Raji (cell line): ENCODE results near the gene KCTD16.

Source experiments
- POLR2A ChIP-seq: IDR thresholded peaks from 2 replicates; pipeline ENCODE4 v1.6.1; 2011; ENCODE audit warnings: low read depth, low read length, control low read depth; ENCODE audit not compliant: insufficient read depth

KCTD16 gene

DNA sequence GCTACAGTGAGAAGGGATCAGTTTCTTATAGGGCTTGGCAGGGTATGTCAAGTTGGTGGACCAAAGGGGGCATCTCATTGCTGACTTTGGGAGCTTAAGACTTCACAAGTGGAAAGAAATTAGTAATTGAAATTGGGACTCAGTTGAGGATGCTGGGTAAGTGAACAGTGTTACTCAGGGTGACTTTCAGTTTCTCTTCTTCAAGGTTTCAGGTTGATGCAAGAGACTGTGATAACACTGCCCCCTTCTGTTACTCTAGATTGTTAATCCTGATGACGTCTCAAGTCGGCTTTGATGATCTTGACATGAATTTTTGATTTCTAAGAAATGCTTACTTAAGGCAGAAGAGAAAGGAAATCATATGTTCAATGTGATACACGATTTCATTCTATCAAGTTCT is 21.3 kb downstream of the KCTD16 start:
- no peak for TF ChIP-seq POLR2A

DNA sequence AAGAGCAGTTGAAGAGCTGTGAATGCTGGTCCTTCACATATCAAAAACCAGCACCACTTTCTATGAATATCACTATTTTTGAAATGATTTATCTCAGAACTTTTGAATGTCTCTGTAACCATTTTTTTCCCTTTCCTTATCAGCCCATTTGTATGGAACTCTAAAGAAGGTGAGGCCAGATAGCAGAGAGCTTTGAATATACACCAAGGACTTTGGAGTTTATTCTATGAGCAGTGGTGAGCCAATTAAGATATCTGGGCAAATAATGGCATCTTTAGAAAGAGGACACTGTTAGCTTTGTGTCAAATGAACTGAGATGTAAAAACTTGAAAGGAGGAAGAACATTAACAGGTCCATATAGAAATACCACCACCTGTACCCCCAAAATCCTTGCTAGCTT is 22.0 kb downstream of the KCTD16 start:
- no peak for TF ChIP-seq POLR2A

DNA sequence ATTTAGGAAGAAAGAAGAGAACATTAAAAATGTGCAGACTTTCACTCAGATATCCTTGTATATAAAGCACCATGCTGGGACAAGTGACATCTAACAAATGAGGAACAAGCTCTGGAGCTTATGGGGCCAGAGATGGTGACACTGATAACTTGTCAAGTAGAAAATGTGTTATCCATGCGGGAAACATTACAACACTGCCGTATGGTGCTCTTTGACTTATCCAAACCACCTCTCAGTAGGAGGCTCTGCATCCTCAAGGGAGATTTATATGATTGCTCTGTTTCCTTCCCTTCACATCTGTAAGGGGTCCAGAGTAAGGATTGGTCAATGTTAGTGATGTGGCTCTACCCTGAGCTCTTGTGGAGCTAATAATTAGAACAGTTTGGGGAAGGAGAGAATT is 23.5 kb downstream of the KCTD16 start:
- TF ChIP-seq POLR2A, result no peak

DNA sequence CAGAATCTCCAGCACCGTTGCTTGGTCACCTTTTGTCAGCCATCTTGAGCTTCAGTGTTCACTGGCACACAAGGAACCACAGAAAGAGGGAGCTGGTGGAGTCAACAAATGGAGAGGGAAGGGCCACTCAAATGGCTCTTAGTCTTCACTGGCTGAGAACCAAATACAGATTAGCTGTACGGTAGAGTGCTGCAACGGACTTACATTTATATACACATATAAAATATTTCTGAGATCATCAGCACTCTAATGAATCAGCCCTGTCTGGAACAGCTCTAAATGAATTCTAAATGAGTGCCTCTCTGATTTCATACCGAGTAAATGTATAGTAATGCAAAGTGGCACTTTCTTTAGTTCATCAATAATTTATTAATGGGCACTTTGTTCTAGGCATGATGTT is 24.8 kb downstream of the KCTD16 start:
- TF ChIP-seq POLR2A, result no peak

DNA sequence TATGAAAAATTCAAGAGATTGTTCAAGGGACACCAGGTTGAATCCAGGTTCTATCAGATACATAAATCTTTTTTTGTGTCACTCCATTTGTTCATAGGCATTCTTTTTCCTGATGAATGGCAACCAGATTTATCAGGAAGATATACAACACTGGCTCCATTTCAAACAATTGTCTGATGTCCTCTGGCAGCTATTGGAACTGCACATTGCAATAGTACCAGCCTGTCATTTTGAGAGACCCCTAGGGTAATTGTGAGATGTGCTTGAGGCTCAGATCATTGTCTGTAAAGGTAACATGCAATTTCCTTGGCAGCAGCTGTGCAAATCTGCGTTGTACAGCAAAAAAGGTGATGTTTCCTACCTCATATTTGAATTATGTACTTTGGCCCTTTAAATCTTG is 25.9 kb downstream of the KCTD16 start:
- TF ChIP-seq POLR2A, result no peak

DNA sequence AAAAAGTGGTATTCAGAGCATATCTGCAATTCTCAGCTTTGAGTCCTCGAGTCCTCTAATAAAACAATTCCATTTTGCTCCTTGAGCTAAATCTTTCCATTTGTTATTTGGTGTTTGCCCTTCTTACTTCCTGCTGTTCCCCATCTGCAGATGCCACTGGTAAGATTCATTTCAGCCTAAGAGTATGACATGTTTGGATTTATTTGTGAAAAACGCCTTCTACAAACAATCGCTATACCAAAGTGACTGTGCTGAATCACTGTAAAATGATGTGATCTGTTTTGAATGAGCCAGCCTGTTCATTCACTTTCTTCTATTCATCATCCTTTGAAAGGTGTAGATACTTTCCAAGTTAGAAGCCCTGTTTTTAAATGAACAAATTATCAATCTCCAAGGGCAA is 27.7 kb downstream of the KCTD16 start:
- no peak for TF ChIP-seq POLR2A

DNA sequence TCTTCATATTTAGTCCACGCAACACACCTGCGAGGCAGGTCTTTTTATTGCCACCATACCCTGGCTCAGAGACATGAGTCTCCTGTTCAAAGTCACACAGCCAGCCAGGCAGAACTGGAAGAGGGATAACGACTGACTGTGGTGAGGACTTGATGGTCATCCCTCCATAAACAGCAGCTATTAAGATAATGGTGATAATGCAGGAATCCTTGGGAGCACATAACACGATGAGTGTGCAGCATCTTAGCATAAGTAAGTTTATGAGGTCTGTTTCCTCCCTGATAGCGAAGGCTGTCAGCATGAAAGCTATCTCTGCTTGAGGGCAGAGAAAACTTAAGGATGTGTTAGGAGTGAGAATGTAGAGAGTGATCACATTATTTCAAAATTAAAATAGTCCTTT is 30.9 kb downstream of the KCTD16 start:
- no peak for TF ChIP-seq POLR2A

DNA sequence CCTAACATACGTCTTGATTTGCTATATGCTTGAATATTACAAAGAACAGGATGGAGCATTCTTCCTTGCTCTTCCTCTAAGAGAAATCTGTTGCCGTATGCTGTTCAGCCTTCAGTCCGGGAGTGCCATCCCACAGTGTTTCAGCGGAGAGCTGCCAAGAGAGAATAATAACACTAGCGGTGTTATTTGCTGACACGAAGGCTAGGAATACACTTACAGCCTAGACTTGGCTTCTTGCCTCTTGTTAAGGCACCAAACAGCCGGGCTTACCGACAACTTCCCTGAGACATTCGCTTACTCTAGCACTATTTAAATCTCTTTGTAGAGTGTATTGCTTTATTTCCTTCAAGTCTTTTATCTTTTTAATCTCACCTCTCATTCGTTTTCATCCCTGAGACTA is 31.4 kb downstream of the KCTD16 start:
- no peak for TF ChIP-seq POLR2A

DNA sequence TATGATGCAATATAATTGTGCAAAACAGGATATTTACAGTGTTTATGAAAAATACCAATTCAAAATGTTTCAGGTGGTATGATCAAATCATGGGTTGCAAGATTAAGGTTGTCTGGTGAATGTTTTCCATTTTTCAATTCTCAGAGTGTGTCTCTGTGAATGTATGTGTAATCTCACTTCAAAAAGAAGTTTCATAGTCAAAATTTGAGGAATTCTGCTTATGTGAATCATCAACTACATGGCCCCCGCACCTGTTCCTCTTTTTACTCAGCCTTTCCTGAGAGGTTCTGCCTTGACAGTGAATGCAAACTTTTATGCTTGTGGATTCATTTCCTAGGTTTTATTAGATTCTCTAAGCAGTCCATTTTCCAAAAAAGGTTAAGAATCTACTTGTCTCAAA is 32.1 kb downstream of the KCTD16 start:
- no peak for TF ChIP-seq POLR2A

DNA sequence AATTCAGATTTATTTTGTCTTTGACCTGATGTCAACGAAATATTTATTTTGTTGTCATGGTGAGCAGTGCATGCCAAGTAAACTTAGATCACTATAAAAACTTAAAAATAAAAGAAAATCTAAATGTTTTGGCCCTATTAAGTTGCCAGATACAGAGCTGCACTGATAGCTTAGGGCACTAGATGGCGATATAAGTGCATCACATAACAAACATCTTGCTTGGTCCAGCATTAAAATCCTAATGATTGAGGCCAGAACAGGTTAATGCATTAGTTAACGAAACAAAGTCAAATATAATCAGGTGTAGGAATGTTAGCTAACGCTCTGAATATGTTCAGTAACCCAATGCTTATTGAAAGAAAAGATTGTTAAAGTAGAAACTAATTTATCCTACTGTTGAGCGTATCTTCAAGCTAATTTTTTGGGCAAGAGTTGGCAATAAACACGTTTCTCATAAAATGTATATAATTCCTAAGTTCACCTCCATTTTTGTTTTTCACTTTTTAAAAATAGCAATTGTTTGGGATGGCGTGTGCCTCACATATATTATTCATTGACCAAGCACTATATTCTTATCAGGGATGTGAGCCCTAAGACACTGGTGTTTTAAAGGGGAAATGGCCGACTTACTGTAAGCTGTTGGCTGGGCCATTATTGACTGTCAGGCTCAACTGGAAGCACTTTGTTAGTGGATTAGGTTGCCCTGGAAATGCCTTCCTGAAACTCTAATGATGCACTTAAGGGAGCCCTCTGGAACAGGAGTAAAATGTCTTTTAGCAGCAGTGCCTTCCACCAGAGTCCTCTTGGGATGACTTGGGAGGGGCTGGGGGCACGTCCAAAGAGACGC is 33.3 kb downstream of the KCTD16 start:
- no peak for TF ChIP-seq POLR2A

DNA sequence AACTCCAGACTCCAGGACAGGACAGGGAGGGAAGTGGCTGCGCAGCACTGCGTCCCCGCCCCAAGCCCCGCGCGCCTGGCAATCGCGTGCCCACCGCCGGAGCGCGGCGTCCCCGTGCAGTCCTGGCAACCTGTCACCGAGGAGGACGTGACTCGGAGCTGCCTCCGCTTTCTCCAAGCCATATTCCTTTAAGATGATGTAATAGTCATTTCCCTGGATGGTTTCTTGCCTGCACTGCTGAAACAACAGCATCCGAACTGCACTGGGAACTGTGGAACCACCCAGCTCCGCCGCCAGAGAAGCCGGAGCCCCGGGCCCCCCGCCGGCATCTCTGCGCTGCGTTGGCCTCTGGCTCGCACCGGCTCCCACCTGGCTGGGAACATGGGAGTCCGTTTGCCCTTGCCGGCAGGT is 34.5 kb downstream of the KCTD16 start:
- no peak for TF ChIP-seq POLR2A

DNA sequence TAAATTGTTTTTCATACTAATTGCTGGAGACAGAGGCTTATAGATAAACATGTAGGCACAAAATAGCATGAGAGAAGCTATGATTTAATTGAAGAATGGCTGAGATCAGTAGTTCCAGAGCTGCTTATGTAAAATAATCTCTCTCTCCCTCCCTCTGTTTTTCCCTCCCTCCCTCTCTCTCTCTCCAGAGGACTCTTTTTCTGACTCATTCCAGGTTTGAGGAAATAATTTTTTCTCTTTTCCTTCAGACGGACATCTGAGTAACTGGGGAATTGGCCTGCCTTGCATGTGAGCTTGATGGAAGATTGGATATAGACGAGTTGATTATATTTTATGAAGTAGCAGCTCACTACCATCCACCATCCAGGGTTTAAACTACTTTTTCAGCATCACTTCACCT is 35.5 kb downstream of the KCTD16 start:
- no peak for TF ChIP-seq POLR2A

DNA sequence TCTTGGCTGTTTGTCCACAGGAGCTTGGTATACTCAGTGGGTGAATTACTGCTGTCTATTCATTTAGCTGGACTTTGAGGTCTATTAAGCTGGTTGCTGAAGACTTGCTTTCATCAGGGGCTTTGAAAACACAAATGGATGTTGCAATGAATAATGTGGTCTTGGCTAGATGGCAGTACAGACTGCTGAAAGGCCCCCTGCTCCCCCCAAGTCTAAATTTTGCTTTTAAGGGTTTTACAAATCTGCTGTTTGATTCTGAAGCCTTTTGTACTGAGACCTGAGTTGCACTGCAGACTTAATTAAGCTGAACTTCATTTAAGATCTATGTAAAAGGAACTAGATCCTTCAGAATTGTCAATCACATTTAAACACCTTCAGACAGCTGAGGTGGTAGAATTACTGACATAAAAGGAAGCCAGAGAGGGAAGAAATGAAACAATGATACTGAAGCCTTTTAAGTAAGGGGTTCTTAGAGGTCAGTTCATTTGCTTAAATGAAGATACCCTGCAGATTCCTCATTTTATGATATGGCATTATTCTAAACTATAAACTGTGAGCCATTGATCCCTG is 37.3 kb downstream of the KCTD16 start:
- TF ChIP-seq POLR2A, result no peak

DNA sequence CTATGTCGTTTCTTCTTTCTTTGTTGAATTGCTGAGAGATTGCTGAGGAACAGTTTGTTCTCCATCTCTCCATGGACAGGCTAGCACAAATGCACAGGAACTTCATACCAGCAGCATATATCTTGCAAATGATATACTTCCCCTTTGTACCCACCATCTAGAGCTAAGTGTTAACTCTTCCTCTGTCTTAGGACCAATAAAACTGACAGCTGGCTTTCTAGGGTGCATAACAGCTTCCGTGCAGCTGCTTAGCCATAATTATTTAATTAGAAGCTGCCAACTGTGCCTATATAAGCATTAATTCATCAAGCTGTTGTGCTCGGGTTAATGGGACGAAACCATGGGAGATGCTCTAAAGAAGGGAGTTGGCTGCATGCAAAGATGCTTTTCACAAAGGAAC is 38.7 kb downstream of the KCTD16 start:
- TF ChIP-seq POLR2A, result no peak

DNA sequence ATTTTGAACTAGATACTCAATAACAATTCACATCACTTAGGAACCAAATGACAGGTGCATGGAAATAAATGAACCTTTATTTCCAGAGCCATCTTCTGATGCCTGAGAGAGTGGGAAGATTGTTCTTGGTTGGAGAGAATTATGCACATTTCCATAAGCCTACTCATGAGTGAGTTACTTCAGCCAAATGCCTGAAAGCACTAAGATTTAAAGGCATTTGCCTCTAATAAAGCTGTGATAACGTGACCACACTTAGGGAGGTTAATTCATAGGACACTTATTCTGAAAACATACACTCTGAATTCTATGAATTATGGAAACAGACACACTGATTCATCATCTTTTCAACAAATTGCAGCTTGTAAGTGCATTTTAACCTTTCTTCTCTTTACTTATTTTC is 40.0 kb downstream of the KCTD16 start:
- TF ChIP-seq POLR2A, result no peak

DNA sequence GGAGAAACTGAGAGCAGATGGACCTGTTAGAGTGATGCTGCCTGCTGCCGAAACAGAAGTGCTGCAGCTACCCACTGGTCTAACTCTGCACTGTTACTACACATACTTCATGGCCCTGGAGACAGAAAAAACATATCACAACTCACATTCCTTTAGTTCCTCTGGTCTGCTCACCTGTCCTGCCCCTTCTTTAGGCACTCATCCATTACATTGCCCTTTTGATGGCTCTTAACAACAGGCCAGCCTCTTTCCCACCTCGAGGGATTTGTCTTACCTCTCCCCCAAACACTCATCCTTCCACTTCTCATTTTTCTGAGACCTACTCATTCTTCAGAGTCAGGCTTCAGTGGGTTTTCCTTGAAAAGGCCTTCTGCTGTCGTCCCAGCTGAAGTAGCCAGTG is 49.2 kb downstream of the KCTD16 start:
- TF ChIP-seq POLR2A, result no peak

DNA sequence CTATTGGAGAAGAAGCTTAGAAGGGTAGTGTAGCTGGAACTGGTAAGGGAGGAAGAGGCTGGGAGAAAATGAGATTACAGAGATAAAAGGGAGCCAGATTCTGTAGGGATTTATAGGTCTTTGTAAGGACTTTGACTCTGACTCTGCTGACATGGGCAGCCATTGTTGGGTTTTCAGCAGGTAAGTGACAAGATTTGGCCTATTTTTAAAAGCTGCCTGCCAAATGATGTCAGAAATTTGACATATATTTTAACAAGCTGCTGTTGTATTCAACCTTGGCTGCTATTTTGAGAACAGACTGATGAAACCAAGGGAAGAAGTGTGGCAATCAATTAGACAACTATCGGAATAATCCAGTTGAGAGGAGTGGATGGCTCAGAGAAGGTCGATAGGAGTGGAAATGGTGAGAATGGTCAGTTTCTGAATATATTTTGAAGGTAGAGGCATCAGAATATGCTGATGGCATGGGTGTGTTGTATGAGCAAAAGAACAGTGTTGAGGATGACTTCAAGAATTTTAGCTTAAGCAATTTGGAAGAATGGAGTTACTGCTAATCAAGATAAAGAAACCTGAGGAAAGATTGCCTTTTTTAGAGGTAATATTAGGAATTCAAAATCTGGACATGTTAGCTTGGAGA is 56.8 kb downstream of the KCTD16 start:
- no peak for TF ChIP-seq POLR2A

DNA sequence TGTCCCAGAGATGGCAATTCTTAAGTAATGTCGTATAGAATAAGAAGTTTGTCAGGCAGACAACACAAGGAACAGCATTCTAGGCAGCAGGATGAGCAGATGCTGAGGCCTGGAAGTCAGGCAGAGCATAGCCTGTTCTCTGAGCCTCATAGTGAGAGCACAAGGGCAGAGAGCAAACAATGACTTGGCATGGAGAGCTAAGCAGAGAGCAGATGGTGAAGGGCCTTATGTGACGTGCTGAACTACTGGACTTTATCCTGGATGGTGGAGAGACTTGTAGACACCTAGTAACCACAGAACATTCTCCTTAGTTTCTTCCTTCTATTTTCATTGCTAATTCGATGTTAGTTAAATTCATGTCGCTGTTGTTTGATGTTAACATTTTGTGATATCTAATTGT is 60.1 kb downstream of the KCTD16 start:
- TF ChIP-seq POLR2A, result no peak
